Measurements from ENCODE around the gene GOLGA7B. TPM values are rescaled to one million over a fixed set of nuclear protein-coding genes. Genes with fewer than 3 reads are reported as not detected.

The GOLGA7B gene
- total RNA-seq, 1 donor from 2014 or later: 0.05 TPM

DNA sequence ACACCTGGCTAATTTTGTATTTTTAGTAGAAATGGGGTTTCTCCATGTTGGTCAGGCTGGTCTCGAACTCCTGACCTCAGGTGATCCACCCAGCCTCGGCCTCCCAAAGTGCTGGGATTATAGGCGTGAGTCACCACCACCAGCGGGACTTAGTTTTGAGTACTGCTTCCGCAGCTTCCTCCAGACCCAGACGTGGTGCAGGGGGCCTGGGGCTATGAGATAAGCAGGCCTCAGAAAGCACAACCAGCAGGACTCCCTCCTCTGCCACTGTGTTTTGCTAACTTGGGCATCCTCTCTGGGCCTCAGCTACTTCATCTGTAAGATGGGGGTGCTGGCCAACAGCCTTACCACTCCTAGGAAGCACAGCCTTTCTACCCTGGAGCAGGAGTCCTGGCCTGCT is 37.8 kb downstream of the GOLGA7B start:
- TF ChIP-seq, protein P1, sequence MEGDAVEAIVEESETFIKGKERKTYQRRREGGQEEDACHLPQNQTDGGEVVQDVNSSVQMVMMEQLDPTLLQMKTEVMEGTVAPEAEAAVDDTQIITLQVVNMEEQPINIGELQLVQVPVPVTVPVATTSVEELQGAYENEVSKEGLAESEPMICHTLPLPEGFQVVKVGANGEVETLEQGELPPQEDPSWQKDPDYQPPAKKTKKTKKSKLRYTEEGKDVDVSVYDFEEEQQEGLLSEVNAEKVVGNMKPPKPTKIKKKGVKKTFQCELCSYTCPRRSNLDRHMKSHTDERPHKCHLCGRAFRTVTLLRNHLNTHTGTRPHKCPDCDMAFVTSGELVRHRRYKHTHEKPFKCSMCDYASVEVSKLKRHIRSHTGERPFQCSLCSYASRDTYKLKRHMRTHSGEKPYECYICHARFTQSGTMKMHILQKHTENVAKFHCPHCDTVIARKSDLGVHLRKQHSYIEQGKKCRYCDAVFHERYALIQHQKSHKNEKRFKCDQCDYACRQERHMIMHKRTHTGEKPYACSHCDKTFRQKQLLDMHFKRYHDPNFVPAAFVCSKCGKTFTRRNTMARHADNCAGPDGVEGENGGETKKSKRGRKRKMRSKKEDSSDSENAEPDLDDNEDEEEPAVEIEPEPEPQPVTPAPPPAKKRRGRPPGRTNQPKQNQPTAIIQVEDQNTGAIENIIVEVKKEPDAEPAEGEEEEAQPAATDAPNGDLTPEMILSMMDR (IDR thresholded peaks at IDR 0.05): no peak
- no peaks in the 10 kb centered on the region for H3K27me3 Mint-ChIP-seq (ENCODE audit: unreplicated experiment)
- DNase-seq (ENCODE audit: extremely low spot score, unreplicated experiment): no peak
- H3K4me1 Mint-ChIP-seq (ENCODE audit: unreplicated experiment): peaks cover 51% of the 10 kb centered on the region
- H3K27ac Mint-ChIP-seq (ENCODE audit: unreplicated experiment): no peak overlapping the region
- H3K9me3 Mint-ChIP-seq (ENCODE audit: unreplicated experiment): no peaks in the 10 kb centered on the region
- no peaks in the 10 kb centered on the region for H3K36me3 Mint-ChIP-seq (ENCODE audit: unreplicated experiment)
- H3K4me3 Mint-ChIP-seq (ENCODE audit: unreplicated experiment): no peak overlapping the region

DNA sequence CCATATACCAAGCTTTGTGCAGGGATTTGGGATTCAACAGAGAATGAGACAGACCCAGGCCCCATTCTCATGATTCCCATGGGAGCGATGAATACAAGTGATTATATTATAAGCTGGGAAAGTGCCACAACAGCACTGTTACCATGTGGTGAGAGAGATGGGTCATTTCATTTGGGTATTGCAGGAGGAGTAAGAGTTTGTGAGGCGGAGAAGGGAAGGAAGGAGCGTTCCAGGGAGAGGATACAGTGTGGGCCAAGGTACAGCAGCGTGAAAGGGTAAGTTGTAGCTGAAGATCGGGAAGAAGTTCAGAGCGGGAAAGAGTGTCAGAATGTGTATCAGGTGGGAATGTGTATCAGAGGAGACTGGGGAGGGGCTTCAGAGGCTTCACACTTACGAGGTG is 38.5 kb downstream of the GOLGA7B start:
- Mint-ChIP-seq H3K4me1 (ENCODE audit: unreplicated experiment) (peaks cover 46% of the 10 kb centered on the region), H3K27ac (ENCODE audit: unreplicated experiment) (peak overlapping the region; percentile 92), H3K4me3 (ENCODE audit: unreplicated experiment) (no peak overlapping the region), H3K36me3 (ENCODE audit: unreplicated experiment) (no peaks in the 10 kb centered on the region), H3K9me3 (ENCODE audit: unreplicated experiment) (no peaks in the 10 kb centered on the region), H3K27me3 (ENCODE audit: unreplicated experiment) (no peaks in the 10 kb centered on the region)
- no peak for DNase-seq (ENCODE audit: extremely low spot score, unreplicated experiment)
- TF ChIP-seq, protein P1 (IDR thresholded peaks at IDR 0.05): no peak

DNA sequence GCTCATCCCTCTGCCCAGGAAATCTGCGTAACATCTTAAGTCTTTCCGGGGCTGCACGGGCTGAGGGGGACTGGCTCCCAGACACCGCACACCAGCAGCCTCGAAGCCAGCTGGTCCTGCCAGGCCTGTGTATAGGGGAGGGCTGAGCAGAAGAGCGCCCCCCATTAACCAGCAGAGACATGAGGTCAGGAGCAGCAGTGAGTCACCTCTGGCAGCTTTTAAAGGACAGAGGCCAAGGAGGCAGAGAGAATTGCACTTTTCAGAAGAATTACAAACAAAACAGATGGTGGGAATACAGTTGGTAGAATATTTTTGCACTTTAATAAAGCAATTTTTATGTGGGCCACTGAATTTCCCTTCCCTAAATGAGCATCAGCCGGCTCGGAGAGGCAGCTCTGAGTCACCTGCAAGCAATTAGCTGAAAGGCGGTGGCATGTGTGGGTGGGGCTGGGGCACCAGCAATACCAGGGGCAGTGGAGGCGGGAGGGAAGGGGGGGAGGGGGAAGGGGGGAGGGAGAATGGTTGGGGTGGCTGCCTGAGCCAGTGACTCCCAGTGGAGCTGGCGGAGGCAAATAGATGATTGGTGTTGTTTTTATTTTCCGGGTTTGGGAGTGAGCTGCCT is 39.1 kb downstream of the GOLGA7B start:
- peaks cover 2% of the 10 kb centered on the region for H3K27me3 Mint-ChIP-seq (ENCODE audit: unreplicated experiment)
- peak overlapping the region; percentile 92 for H3K27ac Mint-ChIP-seq (ENCODE audit: unreplicated experiment)
- DNase-seq (ENCODE audit: extremely low spot score, unreplicated experiment): no peak
- peaks cover 46% of the 10 kb centered on the region for H3K4me1 Mint-ChIP-seq (ENCODE audit: unreplicated experiment)
- H3K9me3 Mint-ChIP-seq (ENCODE audit: unreplicated experiment): no peaks in the 10 kb centered on the region
- TF ChIP-seq, protein P1 (IDR thresholded peaks at IDR 0.05): no peak
- H3K36me3 Mint-ChIP-seq (ENCODE audit: unreplicated experiment): no peaks in the 10 kb centered on the region
- peak overlapping the region; percentile 51 for H3K4me3 Mint-ChIP-seq (ENCODE audit: unreplicated experiment)

DNA sequence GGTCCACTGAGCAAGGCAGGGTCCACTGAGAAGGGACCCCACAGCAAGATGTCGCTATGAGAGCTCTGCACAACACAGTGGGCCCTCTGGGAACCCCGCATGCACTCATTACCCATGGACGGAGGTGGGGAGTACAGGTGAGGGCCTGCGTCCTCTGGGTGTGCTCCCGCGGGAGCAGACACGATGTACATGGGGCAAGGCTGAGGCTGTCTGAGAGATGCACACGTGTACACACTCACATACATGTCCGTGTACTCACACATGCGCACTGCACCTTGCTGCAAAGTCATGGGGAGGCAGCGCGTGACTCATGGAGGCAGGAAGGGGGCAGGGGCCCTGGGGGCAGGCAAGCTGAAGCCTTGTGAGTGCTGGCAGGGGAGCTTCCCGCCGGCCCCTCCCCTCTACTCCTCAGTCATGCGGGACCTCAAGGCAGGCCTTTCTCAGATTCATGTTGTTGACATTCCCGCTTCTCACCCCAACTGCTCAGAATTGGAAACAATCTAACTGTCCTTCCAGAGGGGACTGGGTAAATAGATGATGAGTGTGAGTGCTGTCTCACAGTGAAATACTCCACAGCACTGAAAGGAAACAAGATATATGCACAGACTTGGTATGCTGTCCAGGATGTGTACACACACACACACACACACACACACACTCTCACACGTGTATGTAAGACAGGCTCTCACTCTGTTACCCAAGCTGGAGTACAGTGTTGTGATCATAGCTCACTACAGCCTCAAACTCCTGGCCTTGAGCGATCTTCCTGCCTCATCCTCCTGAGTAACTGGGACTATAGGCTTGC is 40.0 kb downstream of the GOLGA7B start:
- no peaks in the 10 kb centered on the region for H3K9me3 Mint-ChIP-seq (ENCODE audit: unreplicated experiment)
- peaks cover 46% of the 10 kb centered on the region for H3K4me1 Mint-ChIP-seq (ENCODE audit: unreplicated experiment)
- H3K27ac Mint-ChIP-seq (ENCODE audit: unreplicated experiment): peak overlapping the region; percentile 92
- TF ChIP-seq, protein P1 (IDR thresholded peaks at IDR 0.05): no peak
- DNase-seq (ENCODE audit: extremely low spot score, unreplicated experiment): peak; percentile 95
- no peaks in the 10 kb centered on the region for H3K36me3 Mint-ChIP-seq (ENCODE audit: unreplicated experiment)
- H3K27me3 Mint-ChIP-seq (ENCODE audit: unreplicated experiment): peaks cover 5% of the 10 kb centered on the region
- H3K4me3 Mint-ChIP-seq (ENCODE audit: unreplicated experiment): peak overlapping the region; percentile 51

DNA sequence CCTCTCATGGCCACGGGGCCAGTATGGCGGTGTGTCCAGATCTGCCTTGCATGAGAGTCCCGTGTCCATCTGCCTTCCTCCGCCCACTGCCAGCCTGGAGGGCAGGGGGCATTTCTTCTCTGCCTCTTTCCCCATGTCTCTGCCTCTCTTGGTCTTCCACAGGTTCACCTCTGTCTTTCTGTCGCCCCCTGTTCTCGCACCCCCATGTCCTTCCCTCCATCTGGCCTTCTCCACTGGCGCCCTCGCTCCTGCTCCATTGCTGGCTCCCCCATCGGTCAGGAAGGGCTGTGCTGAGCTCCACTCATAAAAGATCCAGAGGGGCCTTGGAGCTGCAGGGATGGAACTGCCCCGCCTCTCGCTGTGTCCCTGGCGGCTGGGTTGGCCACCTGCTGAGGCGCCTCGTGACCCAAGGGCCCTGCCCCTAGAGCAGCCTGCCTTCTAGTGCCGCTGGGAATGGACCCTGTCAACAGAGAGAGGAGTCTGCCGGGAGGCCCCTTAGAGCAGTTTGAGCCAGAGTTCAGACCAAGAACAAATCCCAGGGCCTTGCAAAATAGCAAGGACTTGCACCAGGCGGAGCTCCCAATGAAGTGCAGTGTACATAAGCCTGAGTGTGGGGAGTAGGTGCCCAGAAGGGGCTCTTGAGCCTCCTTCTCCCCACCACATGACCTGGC is 42.0 kb downstream of the GOLGA7B start:
- Mint-ChIP-seq H3K4me1 (ENCODE audit: unreplicated experiment) (peaks cover 41% of the 10 kb centered on the region), H3K9me3 (ENCODE audit: unreplicated experiment) (no peaks in the 10 kb centered on the region), H3K4me3 (ENCODE audit: unreplicated experiment) (no peak overlapping the region), H3K27me3 (ENCODE audit: unreplicated experiment) (peaks cover 10% of the 10 kb centered on the region), H3K36me3 (ENCODE audit: unreplicated experiment) (no peaks in the 10 kb centered on the region), H3K27ac (ENCODE audit: unreplicated experiment) (peak overlapping the region; percentile 37)
- no peak for DNase-seq (ENCODE audit: extremely low spot score, unreplicated experiment)
- TF ChIP-seq, protein P1 (IDR thresholded peaks at IDR 0.05): no peak

Data from osteocyte (in vitro differentiated cells).